GM21723 (cell line): ENCODE measurements around the gene RSPO4.

ENCODE experiments used
- ATAC-seq: cut with Tn5 transposase; IDR thresholded peaks from one replicate; pipeline ENCODE4 v1.9.1; 2021; ENCODE audit warnings: mild to moderate bottlenecking, moderate library complexity; ENCODE audit not compliant: unreplicated experiment

The RSPO4 gene

DNA sequence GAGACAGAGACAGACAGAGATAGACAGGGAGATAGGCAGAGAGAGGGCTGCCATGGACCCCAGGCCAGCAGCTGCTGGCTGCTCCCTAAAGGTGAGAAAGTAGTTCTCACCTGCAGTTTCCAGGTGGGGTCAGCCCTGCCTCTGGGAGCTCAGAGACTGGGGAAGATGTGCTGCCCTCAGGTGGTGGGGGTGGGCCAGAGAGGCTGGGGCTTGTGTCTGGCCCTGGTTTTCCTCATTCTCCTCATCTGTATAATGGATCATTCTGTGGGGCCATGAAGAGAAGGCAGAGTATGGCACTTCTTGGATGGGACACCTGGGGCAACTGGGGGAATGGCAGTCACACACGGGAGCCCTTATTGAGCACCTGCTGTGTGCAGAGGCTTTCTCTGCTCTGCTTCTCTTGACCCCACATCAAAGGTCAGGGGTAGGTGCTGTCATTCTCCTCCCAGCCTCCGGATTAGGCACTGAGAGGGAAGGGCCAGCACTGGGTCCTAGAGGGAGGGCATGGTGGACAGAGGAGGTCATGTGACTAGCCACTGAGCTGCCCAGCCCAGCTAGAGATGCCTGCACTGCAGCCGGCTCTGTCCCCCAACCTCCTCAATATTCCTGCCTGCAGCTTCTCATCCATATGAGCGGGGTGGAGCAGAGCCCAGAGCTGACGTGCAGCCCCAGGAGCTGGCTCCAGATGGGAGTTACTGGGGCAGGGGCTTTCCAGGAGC is 90.1 kb downstream of the RSPO4 start:
- no peak for ATAC-seq

DNA sequence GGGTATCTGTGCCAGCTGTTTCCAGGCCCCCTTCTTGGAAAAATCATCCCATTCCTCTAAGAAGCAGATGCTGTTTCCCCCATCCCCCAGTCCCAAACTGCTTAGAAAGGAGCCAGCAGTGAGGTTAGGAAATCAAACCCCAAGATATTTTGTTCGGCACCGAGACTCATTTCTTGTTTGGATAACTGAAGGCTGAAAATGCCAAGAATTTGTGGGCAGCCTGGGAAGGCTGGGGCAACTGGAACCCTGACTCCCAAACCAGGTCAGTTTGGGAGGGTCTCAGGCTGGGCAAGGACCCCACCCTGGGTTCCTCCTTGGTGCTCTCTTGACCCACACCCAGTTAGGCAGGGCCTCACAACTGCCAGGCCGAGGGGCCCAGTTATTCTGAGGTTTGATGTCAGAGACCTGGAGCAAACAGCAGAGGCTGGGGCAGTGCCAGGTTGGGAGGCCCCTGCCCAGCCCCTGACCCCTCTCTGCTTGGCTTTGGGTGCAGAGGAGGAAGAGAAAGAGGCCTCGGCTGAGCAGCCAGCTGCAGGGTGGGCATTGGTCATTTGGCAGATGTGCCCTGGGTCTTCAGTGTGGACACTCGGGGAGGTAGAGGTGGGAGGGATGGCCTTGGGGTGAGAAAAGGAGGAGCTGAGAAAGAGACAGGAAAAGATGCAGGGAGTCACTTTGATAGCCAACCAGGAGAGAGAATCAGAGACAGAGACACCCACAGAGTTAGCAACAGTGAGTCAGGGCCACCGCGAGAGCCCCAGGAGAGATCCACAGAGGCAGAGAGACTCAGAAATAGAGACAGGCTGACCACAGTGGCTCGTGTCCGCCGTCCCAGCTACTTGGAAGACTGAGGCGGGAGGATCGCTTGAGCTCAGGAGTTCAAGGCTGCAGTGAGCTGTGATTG is 91.0 kb downstream of the RSPO4 start:
- ATAC-seq, result no peak

DNA sequence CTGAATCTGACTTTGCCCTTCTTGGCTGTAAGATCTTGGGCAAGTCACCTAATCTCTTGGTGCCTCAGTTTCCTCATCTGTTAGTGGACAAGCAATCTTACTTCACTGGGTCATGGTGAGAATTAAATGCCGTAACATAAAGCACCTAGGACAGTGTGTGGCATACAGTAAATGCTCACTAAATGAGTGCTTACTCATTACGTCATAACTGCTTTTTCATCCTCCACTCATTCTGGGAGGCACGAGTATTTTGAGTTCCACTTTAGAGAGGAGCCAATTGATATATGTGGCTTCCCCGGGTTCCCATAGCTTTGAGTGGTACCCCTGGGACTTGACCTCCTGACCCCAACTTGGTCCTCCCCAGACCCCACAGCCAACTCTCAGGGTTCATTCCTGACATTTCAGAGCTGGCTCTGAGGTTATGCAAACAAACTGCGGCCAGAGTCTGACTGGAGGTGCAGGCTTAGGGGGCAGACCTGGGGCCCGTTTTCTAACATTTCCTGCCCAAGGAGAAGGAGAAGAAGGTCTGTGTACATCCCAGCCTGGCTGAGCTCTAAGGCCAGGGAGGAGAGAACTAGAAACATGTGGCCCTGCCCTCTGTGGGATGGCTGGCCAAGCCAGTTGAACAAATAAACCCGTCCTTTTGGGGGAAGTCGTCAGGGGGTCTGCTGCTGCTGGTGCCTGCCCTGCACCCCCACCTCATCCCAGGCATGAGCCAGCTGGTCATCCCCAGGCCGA is 91.8 kb downstream of the RSPO4 start:
- ATAC-seq, result no peak

DNA sequence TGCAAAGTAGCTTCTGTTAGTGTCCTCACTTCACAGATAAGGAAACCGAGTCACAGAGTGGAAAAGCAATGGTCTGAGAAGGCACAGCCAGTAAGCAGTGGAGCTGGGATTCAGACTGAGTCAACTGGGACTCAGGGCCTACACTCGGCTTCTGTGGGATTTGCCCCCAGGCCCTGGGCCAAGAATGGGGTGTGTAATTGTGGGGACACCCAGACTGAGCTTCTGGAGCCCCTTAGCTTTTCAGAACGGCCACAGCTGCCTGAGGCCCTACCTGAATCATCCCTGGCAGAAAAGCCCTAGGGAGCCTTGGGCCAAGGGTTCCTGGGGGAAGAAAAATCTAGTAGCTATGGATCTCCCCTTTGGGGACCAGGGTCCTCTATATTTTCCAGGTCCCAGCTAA is 92.5 kb downstream of the RSPO4 start:
- no peak for ATAC-seq
